ENCODE data around the gene IGFBP4.

GRCh38 chr17:40461732-40462342 is 18.6 kb downstream of the IGFBP4 start:
- no peak for TF ChIP-seq EP300 (IDR thresholded peaks at IDR 0.05; ENCODE audit: low read depth)
- no peak for TF ChIP-seq POLR2A (IDR thresholded peaks at IDR 0.05)
- no peak for TF ChIP-seq CTCF (IDR thresholded peaks at IDR 0.05)
